HG02852 (cell line): ENCODE results near the gene MLIP.

ENCODE experiments used
- ATAC-seq: cut with Tn5 transposase; IDR thresholded peaks from one replicate; pipeline ENCODE4 v1.9.1; 2021; ENCODE audit warnings: mild to moderate bottlenecking, moderate library complexity; ENCODE audit not compliant: unreplicated experiment

The MLIP gene

DNA sequence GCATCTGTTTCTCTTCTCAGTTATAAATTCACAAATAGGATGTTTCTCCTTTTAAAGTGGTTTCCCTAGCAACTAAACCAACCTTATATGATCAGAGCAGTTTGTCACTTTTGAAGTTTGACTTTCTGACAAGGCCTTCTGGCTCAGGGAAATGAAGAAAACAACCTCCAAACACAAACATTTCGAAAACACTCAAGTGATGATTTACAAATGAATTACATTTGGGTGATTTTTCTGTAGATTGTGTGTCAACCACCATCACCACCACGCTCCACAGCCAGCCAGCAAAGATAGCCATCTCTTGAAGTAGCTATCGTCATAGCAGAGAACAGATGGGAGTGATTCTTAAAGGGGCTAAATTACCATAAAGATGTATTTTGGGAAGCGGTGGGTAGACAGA, 16.5 kb upstream of the MLIP start:
- no peak for ATAC-seq

DNA sequence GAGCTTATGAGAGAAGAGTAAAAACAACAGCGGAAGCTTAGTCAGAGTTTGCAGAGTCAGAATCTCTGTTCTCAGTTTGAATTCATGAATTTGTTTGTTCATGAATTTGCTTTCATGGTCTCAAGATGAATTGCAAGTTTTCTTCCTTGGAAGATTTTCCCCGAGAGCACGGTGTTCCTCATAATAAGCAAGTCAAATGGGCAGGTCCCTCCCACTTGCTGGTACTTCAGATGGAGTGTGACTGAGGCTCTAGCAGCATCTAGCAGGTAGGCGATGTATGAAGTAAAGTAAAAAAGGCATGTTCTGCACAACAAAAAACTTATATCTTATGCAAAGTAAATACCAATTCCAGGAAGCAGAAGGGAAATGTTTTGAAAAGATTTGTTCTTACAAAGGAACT, 15.5 kb upstream of the MLIP start:
- no peak for ATAC-seq

DNA sequence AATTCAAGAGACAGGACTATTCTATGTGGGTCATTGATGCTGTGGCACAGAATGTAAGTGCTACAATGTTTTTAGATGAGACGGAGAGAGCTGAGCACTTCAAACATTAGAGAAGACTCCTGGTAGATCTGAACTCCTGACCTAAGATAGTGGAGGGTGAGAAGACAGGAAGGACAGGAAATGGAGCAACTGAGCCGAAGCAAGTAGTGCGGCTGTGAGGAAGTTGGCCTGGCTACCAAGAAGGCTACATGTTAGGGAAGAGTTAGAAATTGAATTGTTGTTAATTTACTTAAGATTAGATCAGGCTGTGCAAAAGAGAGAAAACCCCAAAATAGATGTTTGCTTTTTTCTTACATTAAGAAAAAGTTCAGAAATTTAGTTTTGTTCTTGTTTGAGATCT, 14.4 kb upstream of the MLIP start:
- no peak for ATAC-seq

DNA sequence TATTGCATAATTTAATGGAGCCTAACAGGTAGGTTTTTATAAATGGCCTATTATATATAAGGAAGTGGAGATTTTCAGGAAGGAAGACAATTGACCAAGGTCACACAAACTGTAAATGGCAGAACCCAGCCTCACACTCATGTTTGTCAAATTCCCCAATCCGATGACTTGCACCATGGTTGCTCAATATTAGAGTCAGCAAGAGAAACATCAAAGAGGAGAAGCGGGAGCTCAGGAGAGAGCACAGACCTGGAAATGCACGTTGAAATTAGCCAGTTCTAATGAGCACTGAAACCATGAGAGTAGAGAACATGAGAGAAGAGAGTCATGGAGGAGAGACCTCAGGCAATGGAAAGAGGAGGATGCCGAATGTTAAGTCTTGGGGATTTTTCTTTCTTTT, 13.5 kb upstream of the MLIP start:
- no peak for ATAC-seq

DNA sequence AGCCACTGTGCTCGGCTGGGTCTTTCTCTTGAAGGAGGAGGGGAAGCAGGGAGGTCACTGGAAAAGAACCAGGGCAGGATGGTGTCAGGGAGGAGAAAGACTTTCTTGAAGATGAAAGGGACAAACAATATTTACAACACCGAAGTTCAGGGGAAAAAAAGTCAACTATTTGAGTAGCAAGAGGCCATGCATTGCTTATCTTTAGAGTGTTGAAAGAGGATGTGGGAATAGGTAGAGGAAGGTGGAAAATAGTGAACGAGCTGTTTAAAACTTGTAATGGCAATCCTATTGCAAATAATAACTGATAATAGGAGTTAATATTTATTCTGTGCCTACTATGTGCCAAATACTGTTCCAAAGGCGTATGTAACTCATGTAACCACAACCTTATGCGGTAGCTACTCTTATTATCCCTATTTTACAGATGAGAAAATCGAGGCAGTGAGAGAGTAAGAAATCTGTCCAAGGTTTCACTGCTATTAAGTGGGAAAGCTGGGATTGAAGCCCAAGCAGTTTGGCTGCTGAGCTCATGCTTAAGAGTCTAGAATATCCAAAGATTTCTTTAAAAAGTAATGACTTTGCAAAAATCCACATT, 12.7 kb upstream of the MLIP start:
- ATAC-seq: no peak

DNA sequence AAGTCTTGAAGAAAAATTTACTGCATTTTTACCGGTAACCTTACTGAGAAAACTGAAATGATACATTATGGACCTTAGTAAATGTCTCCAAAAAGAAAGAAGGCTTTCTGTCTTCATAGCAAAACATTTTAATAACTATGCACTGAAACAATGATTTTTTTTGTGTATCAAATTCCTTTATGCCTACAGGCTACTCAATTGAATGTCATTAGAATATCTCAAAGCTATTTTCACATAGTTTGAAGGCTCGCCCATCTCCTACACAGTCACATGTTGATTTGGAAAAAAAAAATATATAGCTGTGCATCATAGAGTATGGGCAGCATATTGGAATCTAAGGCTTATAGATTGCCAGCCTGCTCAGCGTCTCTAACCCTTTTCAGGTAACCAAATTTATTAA, 12.0 kb upstream of the MLIP start:
- ATAC-seq: no peak

DNA sequence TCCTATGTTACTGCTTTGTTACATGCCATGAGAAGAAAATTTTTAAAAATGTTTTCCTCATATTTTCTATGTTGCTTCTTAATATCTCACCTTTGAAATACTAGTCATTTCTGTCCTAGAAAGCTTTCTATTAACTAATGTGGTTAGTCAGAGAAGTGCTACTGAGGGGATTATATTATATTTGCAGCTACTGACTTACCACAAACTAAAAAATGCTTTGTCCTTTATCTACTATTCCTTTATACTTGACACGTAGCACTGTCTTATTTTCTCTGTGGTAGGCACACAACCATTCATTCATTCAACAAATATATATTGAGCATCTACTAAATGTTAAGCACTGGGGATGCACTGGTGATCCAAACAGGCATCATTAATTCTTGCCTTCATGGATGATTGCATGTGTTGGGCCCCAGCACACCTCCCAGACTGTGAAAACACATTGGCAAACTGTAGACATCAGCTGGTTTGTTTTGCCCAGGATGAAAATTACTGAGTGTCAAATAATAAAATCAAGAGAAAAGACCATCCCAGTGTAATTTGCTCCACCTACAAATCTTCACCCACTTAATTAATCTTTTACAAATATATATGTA, 10.7 kb upstream of the MLIP start:
- ATAC-seq: no peak

DNA sequence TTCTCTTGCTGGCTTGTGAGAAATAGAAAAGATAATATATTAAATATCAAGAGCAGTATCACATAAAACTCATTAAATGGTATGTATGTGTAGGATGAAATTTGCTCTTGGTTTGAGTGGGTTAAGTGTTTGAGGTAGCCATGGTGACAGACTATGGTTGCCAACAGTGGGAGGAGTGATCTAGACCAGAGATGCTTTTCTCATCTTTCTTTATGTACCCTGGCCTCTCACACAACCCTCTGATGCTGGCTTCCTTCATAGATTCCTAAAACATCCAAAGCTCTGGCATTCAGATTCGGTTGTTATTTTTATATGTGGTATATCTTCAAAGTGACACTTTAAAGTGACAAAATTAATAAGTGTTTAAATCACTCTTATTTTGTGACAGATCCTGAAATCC, 9.0 kb upstream of the MLIP start:
- no peak for ATAC-seq

DNA sequence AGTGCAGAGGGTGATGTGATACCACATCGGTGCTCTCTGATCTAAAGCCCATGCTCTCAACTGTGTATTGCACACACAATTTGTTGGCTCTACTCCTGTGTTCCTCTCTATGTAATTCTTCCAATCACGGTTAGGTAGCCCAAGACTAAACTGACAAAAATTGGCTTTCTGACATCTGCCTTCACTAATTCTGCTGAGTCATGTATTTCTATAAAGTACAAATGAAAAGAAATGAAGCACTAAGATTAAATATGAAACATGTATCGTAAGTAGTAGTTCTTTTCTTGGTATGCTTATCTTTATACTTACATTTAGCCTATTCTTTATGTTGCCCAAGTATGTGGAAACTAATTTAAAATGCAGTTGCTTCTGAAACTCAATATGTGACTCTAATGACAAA, 7.7 kb upstream of the MLIP start:
- ATAC-seq: no peak

DNA sequence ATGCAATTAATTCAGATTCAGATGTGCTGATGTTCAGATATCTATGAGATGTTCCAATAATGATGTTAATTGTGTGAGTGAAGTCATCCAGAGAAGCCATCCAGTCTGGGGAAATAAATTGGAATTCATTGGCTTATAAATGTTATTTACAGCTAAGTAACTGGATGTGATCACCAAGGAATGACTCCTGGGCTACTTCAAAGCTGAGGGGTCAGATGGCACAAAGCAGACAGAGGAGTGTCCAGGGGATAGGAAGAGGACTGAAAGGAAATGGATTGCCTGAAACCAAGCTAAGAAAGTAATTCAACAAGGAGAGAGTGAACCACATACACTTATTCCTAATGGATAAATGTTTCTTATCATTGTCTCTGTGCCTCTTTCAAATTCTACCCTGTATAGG, 4.5 kb upstream of the MLIP start:
- ATAC-seq: no peak

DNA sequence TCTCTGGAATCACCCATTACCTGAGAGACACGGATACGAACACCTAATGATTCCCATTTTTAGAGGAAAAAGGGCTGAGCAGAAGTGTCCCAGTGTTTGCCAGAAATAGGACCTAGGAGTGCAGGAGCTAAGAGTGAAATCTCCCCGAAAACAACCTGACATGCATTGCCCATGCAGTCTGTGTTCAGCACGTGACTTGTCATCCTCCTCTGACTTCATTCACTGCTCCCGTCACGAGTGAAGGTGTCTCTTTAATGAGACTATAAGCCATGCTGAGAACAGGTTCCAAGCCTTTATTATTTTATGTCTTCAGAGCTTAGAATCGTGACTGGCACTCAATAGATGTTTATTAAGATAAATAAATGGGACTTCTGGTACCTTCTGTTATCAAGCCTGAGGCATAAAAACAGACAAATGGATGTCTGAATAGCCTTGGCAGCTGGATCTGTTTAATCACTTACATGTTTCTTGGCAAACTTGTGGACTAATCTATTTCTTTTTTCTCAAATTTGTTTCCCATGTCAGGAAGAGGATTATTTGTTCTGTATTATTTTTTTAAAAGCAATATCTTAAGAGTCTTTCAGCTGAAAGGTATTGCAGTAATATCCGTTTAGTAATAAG, 3.7 kb upstream of the MLIP start:
- ATAC-seq: no peak

DNA sequence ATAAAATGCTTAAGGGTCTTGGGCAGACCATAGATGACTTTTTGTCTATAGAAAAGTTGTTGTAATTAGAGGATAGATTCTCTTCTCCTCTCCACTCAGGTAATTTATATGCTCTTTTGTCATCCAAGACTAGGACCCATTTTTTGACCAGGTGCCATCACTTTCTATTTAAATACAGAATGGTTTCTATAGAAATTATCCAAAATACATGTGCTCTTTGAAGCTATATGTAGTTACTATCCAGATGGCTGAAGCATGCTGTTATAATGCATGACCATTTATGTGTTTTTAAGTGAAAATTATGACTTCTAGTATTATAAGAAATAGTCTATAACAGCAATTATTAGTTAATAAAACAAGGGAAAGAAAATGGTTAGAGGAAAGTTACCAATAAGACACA, 3.0 kb upstream of the MLIP start:
- ATAC-seq: no peak

DNA sequence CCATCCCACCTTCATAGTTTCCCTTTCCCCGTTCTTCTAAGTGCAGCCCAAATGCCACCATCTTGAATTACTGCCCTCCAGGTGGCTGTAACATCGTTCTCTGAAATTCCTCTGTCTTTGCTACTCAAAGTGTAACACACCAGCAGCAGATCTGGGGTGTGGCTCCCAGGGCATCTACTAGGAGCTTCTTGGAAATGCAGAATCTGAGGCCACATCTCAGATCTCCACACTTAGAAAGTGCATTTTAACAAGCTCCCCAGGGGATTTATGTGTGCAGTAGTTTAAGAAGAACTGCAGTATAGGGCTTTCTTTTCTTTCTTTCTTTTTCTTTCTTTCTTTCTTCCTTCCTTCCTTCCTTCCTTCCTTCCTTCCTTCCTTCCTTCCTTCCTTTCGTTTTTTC, 1.7 kb upstream of the MLIP start:
- ATAC-seq: no peak

DNA sequence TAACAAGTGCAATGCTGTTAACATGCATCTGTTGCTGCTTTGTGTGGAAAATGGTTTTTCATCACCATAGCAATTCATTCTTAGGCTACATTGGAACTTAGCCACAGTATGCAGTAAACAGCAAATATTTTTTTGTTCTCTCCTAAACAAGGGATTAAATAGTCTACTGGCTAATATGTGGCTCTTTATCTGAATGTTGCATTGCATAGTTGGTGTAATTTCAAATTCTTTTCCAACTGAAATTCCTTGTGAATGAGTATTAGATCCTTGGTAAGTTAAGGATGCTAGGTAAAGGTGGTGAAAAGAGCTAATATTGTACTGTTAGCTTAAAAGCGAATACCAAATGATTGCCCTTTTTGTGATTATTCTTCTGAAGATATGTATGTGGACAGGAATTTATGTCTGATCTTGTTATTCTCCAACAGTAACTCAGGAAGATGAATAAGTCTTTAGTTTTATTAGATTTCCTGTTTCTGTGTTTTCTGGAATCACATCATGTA, 958 bp downstream of the MLIP start:
- no peak for ATAC-seq

DNA sequence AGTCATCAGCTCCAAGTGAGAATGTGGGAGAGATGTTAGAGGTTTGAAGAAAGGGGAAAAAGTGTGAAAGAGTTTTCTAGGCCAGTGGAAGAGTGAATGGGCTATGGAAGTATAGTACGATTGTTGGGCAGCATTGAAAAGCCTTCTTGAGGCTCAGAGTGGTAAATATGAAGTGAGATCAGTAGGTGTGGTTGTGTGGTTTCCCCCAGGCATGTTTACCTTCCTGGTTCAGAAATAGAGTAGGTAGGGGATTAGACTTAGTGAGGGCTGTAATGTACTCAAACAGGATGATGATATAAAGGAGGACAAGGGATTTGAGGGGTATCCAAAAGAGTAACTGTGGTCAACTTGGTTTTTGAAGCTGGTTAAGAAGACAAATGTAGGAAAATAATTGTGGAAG, 3.7 kb downstream of the MLIP start:
- no peak for ATAC-seq

DNA sequence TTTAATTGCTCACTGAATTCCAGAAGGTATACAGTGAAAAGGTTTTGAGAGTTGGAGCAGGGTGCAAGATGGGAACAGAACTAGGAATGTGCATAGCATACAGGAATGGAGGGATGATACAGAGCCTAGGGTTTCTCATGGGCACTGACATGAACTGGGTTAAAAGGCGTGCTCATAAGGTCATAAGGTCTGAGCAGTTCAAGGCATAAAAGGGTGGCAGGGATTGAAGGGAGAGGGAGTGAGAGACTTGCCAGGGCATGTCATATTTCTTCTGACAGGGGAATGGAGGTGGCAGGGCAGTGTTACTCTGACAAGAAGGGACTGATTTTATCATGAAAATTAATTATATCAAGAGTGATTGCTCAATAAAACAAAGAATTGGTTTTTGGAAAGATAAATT, 4.7 kb downstream of the MLIP start:
- ATAC-seq: no peak

DNA sequence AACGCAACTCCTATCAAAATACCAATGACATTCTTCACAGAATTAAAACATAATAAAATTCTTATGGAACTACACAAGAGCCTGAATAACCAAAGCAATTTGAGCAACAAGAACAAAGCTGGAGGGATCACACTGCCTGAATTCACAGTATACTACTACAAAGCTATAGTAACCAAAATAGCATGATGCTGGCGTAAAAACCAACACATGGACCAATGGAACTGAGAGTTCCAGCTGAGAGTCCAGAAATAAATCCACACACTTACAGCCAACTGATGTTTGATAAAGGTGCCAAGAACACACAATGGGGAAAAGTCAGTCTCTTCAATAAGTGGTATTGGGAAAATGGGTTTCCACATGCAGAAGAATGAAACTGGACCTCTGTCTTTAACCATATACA, 6.9 kb downstream of the MLIP start:
- no peak for ATAC-seq

DNA sequence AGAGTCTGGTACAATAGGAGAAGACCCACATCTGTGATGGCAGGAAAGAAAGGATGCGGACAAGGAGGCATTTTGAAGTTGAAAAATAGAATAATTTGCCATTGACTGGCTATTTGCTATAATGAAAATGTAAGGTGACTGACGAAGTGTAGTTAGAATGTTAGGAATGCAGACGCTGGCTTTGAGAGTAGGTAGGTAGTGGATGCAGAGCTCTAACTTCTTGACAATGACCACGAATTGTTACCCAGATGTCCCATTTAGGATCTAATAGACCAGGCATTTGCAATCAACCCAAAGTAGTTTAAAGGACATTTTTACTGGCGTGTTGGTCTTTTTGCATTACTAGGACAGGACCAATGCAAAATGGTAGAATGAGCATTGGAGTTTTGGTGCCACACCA, 14.2 kb downstream of the MLIP start:
- ATAC-seq: no peak

DNA sequence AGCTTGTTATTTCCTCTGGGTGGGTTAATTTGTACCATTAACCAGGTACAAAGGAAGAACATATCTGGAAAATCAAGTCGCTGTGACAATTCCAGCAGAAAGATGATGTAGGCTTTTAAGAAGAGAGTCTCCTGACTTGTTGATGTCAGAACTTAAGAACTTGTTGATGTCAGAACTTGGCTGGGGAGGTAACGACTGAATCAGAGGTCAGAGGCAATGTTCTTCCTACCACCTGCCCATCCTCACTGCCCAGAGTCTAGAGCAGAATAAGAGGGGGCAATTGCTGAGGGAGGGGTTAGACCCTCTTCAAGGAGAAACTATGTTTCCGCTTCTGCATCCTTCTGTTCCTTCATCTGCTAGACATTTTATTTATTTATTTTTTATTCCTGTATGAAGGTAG, 18.9 kb downstream of the MLIP start:
- ATAC-seq: no peak

DNA sequence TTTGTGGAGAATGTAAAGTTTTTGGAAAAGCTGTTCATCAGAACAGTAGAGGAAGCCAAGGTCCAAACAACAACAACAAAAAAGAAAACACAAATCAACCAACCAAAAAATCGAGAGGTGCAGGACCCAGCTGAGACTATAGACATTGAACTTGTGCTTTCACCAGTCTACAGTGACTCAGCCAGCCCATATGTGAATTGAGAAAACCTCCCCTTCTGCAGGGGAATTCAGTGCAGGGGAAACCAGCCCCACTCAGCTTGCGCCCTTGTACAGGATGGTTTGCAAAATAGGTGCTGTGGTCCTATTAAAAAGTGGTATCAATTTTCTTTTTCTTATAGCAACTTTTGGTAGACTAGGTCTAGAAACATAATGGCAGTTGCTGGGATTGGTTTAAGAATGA, 21.3 kb downstream of the MLIP start:
- peak; percentile 48 for ATAC-seq

DNA sequence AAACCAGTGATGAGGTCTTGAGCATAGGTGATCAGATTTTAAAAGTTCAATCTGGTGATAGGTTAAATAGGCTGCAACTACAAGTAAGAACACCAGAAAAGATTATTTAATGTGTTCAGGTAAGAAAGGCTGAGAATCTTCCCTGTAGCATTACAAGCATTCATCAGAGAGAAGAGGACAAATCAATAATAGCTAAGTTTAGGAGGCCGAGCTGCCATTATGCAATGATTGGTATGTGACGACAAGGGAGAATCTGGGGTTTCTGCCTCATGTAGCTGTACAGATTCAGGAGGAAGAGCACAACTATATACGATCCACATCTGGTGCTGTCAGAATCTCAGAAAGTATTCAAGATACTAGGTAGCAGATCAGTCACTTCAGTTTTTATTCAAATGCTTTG, 21.9 kb downstream of the MLIP start:
- no peak for ATAC-seq

DNA sequence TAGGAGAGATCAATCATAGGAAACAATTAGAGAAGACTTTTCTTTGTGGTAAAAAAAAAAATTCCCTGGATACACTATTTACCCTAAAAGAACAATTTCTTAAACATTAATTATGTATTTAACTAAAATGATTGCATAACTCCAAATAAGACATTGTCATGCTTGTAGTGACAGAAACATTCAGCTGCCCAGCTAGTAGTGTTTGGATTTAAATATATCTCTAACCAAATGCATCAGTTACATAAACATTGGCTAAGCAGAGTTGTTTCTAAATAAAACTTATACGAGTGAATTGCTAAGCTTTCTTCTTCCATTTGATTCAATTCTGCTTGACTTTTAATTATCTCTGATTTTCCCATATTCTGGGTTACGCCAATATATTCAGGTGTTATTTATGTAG, 23.7 kb downstream of the MLIP start:
- ATAC-seq: no peak
